Body of pancreas (tissue), 4 donors: ENCODE results near the gene NPR3.

Experiments
- POLR2A ChIP-seq, 3 donors: fragments of 450-650 bp; IDR thresholded peaks; one replicate each; pipeline ENCODE4 v1.6.1; 2016; ENCODE audit warnings: antibody characterized with exemption in 3 of 3, mild to moderate bottlenecking in 2 of 3
- TF ChIP-seq, protein P1 (sequence below), 7 experiments: fragments of 450-650 bp in 4 of 7; fragments of 200-600 bp in 3 of 7; sonication (generic) in 3 of 7; IDR thresholded peaks; one replicate each; pipeline ENCODE4 v1.5.1; 2016 to 2019; ENCODE audit warnings: antibody characterized with exemption in 7 of 7

DNA sequence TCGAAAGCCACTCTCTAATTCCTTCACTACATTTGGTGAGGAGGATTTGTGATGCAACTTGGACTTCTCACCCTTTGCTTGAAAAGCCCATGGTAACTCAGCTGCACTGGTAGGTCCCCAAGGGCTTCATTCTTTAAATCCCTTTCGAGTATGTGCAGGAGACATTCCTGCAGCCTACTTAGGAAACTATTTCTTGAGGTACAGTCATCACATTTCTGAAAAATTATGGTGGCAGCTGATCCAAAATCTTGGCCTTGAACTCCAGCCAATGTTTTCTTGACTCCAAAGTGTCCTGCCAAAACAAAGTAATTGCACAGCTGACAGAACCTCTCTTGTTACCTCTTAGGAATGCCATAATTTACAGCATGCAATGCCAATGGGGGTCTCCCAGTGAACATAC, 99.7 kb downstream of the NPR3 start:
- TF ChIP-seq, protein P1, sequence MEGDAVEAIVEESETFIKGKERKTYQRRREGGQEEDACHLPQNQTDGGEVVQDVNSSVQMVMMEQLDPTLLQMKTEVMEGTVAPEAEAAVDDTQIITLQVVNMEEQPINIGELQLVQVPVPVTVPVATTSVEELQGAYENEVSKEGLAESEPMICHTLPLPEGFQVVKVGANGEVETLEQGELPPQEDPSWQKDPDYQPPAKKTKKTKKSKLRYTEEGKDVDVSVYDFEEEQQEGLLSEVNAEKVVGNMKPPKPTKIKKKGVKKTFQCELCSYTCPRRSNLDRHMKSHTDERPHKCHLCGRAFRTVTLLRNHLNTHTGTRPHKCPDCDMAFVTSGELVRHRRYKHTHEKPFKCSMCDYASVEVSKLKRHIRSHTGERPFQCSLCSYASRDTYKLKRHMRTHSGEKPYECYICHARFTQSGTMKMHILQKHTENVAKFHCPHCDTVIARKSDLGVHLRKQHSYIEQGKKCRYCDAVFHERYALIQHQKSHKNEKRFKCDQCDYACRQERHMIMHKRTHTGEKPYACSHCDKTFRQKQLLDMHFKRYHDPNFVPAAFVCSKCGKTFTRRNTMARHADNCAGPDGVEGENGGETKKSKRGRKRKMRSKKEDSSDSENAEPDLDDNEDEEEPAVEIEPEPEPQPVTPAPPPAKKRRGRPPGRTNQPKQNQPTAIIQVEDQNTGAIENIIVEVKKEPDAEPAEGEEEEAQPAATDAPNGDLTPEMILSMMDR (IDR thresholded peaks at IDR 0.05): no peak
- no peak for TF ChIP-seq POLR2A (IDR thresholded peaks at IDR 0.05)
